Head of caudate nucleus (tissue), 42 donors: ENCODE measurements around the gene CDK5RAP1.

ENCODE experiments used
- DNase-seq, 42 donors: peaks; one replicate each; pipeline versions ENCODE4 v3.0.0 to v3.0.0-alpha.2; 2020 to 2021; ENCODE audit warnings: mixed read lengths in 7 of 42
- intact Hi-C: fragments of 100-400 bp; cut with DNase I; formaldehyde crosslinking; loops from one replicate; pipeline ENCODE4 v1.15.0; 2022

CDK5RAP1 gene

DNA sequence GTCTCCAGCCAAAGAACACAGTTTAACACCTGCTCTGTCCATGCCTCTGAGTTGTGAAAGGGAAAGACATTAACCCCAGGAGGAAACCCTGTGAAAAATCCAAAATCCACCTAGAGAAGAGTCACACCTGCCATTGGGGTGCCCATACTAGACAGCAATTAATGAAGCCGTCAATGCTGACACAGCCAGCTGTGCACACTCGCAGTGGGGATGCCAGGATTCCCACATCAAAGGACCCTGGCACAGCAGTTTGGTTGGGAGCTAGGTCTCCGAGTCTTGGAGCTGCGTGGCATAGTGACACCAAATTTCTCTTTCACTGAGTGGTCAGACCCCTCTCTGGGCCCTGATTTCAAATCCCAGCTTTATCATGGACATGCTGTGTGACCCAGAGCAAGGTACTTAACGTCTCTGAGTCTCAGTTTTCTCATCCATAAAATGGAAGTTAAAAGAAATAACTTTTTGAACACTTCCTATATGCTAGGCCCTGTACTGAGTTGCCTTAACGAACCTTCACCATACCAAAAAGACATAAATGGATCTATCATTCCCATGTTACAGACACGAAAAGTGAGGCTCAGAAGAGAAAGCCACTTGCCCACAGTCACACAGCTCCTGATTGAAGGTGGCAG lies 87.5 kb downstream of the CDK5RAP1 start:
- intact Hi-C loops: no loop called here
- DNase-seq: no peak

DNA sequence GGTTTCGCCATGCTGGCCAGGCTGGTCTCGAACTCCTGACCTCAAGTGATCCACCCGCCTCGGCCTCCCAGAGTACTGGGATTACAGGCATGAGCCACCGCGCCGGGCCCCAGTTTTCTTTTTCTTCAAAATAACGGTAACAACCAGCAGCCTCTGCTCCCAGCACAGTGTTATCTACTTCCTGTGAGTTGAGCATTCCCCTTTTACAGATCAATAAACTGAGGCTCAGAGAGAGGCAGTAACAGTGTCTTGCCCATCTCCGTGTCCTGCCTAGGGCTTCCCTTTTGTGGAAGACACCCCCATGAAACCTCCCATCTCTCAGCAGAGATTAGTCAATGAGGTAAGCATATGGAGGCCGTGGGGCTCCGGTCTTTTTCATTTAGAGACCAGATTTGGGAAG lies 88.7 kb downstream of the CDK5RAP1 start:
- no peak for DNase-seq
- intact Hi-C loops: no loop called here

DNA sequence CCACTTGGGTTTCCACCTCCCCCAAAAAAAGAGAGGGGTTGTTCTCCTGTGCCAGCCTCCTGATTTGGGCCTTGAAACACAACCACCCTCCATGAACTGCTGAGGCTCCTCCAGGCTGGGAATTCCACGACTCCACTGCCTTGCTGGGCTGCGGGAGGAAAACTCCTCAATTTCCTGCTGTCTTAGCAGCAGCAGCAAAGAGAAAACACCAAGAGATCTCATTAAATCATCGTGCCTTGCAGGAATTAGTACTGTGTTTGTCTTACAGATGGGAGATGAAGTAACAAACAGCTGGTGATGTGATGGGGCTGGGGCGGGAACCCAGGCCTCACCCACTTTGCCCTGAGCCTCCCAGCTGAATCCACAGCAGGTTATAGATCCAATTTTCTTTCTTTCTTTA lies 89.3 kb downstream of the CDK5RAP1 start:
- no peak for DNase-seq

DNA sequence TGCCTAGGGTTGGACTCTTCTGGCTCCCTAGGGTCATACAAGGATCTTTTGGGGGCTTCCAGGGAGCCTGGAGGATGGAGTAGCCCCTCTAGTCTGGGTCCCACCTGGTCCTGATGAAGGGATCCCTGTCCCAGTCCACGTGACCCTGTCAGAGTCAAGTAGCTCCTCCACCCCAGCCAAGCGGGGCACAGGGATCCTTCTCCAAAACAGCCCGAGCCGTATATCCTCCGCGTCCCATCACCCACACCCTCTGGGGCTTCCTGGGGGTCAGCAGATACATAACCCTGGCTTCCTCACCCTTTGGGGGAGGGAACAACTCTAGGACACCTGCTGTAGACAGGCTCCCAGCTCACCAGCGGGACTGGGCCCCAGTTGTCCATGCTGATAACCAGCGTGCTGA lies 90.3 kb downstream of the CDK5RAP1 start:
- intact Hi-C loops: no loop called here
- DNase-seq: no peak

More for the DNA sequence above, 89.3 kb downstream of the CDK5RAP1 start:
- intact Hi-C loops: no loop called here

DNA sequence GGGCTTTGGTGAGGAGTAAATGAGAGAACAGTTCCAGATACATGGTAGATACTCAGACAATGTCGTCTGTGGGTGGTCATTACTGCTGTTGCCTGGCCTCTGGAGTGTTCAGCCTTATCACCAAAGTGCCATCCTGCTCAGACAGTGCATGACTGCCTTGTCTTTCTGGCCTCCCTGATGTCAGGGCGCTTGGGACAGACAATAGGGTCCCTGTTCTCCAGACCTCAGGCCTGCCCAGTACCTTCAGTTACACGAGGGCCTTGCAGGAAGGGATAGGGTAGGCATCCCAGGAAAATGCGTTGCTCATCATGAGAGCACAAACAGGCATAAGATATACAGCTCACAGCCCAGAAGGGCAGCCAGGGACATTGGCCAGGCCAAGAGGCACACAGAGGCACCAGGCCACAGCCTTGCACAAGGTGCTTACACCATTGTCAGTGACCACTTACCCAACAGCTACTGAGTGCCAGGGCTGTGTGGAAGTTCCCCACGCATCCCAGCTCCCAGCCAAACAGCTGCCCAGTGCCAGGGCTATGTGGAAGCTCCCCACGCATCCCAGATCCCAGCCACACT lies 90.9 kb downstream of the CDK5RAP1 start:
- peak in 1 of 42 donors; percentile 13 for DNase-seq
- intact Hi-C loops: no loop called here

DNA sequence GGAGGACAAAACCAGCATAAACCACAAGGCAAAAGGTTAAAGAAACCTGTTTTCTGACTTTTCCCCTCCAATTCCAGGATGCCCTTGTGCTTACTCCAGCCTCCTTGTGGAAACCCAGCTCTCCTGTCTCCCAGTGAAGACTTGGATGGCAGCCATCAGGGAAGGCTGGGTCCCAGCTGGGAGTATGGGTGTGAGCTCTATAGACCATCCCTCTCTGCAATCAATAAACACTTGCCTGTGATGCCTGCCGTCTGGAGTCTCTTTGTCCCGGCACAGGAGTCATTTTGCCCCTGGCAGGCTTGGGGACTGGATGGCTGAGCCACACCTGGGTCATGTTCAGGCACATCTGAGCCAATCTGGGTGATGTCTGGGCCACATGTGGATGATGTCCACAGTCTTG lies 91.7 kb downstream of the CDK5RAP1 start:
- intact Hi-C loops: no loop called here
- DNase-seq: no peak
